ENCODE measurements around the gene ZNF709.
A peak's percentile ranks its signal among the peaks of the same experiment; 100 is the strongest.
"Not testable (repeated sequence)": the region's sequence is repeated elsewhere in the genome, so short reads cannot be mapped to it uniquely, and the experiment has no call there.

The ZNF709 gene

GRCh38 chr19:12450844-12451243, 33.8 kb downstream of the ZNF709 start:
- no peak for DNase-seq

GRCh38 chr19:12448808-12449207, 35.8 kb downstream of the ZNF709 start:
- no peak for DNase-seq

- peak; percentile 97 to 98 for DNase-seq
Observed at GRCh38 chr19:12440541-12441316, 43.9 kb downstream of the ZNF709 start, which contains the start of gene ZNF443. Gene ZNF443, minus strand, starts transcription at chr19:12441021. Its CDS starts 107 bp downstream, at chr19:12440914.

- peak; percentile 4 to 14 for DNase-seq
Observed at GRCh38 chr19:12439686-12440540, 44.7 kb downstream of the ZNF709 start.

GRCh38 chr19:12430726-12431299, 53.8 kb downstream of the ZNF709 start:
- not testable (repeated sequence) for DNase-seq

- DNase-seq, result no peak
Observed at GRCh38 chr19:12425888-12426274, 58.7 kb downstream of the ZNF709 start.

GRCh38 chr19:12425236-12425887, 59.3 kb downstream of the ZNF709 start:
- DNase-seq, result no peak

- DNase-seq, result not testable (repeated sequence)
Observed at GRCh38 chr19:12417273-12417672, 67.3 kb downstream of the ZNF709 start.

GRCh38 chr19:12411893-12412292, 72.7 kb downstream of the ZNF709 start:
- DNase-seq, result no peak

All from Kasumi-1 (cell line).